ENCODE results near the gene SOCS7.

Gene SOCS7

DNA sequence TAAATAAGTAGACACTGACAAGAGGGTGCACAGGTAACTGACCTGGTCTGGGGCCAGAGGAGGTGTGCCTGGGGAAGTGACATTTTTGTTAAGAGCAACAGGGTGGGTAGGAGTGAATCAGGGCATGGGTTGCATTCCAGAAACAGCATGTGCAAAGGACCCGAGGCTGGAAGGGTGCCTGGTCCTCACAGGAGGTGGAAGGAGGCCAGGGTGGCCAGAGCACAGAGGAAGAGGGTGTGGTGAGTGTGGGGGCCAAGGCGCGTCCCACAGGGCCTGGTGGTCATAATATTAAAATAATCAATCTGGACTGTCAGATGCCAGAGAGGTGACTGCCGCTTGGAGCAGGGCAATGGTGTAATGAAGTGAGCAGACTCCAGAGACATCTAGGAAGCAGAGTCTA, 90.9 kb downstream of the SOCS7 start:
- DNase-seq: peak; percentile 17

DNA sequence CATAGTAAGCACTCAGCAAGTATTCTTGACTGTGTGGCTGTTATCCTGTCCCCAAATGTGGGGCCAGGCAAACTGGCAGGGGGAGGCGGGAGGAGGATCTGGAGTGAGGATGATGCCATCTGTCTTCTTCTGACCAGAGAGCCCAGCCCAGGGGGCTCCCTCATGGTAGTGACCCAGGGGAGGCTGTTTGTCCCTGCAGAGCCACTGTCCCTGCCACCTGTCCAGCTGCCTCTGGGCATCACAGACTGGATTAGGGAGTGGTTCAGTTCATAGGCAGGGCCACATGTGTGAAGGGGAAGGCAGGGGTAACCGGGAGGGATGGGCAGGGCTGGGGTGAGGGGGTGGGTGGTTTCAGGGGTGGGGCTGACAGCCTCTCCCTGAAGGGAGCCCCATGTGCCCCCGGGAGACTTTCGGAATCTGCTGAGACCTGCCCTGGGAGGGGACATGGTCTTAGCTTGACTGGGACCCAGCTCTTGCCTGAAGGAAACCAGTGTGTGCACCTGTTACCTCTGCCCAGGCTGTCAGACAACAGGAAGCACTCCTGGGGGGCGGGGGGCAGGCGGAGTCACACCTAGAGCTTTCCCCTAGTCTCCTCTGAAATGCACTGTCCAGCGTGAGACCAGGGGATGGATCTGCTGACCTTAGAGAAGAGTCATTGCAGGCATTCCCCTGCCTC, 91.8 kb downstream of the SOCS7 start:
- no peak for DNase-seq

DNA sequence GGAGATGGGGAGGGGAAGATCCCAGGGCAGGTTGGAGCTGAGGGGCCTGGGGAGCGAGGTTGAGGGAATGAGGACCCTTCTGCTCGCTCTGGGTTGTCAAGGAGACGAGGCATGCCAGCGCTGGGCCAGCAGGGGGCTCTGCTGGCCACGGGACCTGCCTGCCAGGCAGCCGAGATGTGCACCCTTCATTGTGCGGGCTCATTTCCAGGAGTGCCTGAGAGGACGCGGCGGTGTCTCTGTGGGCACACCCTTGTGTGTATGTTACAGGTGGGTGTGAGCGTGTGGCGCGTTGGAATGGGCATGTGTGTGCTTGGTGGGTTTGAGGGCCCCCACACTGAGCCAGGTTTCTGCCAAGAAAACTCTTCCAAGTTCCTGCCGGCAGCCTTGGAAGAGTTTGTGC, 92.5 kb downstream of the SOCS7 start:
- peak; percentile 68 for DNase-seq

DNA sequence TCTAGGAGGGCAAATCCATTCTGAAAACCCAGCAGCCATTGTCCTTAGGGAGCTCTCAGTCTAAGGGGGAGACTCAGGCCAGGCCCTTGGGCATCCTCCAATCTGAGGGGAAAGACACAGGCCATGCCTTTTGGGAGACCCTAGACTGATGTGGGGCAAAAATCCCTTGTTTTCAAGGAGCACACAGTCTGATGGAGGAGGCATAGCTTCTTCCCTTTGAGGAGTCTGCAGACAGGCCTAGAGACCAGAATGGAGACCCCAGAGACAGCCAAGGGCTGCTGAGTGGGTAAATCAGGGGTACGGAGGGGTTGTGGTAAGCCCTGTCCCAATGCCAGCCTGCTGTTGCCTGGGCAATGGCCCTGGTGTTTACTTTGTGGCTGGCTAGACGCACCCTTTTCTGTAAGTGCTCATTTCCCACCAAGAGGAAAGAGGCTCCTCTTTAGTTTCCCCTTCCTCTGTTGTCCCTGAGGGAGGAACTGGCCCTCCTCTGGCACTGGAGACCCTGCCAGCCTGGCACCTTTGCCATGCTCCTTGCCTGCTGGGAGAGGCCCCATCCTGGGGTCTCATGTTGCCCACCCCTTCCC, 96.0 kb downstream of the SOCS7 start:
- no peak for DNase-seq

DNA sequence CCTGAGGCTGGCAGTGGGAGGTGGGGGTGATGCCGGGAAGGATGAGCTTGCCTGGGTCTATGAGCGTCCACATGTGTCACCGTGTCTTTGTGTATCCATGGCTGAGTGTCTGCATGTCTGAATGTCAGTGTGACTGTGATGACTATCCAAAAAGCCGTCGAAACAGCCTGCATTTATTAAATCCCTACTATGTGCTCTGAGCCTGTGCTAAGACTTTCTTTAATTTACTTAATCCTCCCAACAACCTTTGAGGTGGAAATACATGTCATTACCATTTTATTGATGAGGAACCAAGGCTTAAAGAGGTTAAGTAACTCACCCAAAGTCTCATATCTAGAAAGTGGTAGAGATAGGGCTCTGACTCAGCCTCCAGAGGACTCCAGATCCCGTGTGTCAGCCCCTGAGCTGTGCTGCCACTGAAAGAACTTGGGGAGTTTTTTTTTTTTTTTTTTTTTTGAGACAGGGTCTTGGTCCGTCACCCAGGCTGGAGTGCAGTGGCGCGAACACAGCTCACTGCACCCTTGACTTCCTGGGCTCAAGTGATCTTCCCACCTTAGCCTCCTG, 96.6 kb downstream of the SOCS7 start:
- DNase-seq: no peak

DNA sequence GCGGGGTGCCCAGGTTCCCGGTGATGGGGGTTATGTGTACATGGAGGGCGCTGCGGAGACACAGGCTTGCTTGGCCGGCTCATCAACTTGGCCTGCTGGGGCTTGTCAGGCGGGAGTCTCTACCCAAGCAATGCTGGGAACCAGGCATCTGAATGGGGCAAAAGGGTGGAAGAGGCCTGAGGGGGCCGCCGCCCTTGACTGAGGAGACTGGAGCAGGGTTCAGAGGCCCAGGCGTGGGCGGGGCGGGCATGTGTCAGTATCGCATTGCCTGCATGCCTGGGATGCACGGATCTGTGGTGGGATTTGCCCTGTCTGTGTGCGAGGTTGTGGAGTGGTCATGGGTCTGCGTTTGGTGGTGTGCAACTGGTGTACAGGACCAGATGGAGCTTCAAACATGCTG, 97.7 kb downstream of the SOCS7 start:
- peak; percentile 39 for DNase-seq

DNA sequence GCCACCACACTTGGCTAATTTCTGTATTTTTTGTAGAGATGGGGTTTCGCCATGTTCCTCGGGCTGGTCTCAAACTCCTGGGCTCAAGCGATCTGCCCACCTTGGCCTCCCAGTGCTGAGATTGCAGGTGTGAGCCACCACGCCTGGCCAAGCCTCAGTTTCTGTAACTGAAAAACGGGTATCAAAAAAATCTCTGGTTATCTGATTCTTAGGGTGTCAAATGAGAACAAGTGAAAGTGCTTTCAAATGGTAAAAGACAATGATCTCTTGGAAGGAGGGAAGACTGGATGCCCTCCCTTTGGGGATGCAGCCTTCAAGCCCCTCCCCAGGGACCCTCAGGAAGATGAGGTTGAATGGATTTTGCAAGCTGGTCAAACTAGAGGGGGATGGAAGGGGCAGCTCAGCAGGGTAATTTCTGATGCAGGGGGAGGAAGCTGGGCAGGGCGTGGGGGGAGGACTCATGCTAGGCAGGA, 98.9 kb downstream of the SOCS7 start:
- DNase-seq: no peak

DNA sequence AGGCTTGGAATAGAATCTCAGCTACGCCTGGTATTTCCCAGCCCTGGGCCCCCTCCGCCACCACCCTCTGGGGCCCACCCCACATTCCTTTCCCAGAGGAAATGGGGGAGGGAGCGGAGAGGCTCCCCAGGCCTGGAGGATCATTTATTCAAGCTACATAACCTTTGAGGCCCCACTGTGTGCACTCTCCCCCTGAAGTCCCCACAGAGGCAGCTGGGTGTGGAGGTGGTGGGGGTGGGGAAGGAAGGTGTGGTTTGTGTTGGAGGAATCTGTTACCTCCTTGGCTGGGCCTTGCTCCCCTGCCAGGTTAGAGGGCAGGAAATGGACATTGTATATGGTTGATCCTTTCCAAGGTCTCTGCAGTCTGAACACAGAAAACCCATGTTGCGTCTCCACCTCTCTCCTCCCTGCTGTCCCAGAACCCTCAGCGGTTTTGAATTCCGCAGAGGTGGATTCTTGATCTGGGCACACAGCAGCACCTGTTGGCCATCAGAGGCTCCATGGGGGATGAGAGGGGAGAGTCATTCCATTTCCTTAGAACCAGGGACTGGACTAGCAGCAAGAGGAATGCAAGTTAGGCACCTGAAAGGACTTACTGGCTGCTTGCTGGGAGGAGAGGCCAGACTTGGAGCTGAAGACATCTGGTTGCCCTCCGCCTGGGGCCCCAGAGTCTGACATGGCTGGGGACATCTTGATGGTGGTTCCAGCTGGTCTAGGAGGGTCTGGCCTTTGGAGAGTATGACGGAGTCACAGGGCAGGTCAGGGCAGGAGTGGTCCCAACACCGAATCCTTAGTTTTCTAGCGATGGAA, 99.6 kb downstream of the SOCS7 start:
- DNase-seq: peak; percentile 93

DNA sequence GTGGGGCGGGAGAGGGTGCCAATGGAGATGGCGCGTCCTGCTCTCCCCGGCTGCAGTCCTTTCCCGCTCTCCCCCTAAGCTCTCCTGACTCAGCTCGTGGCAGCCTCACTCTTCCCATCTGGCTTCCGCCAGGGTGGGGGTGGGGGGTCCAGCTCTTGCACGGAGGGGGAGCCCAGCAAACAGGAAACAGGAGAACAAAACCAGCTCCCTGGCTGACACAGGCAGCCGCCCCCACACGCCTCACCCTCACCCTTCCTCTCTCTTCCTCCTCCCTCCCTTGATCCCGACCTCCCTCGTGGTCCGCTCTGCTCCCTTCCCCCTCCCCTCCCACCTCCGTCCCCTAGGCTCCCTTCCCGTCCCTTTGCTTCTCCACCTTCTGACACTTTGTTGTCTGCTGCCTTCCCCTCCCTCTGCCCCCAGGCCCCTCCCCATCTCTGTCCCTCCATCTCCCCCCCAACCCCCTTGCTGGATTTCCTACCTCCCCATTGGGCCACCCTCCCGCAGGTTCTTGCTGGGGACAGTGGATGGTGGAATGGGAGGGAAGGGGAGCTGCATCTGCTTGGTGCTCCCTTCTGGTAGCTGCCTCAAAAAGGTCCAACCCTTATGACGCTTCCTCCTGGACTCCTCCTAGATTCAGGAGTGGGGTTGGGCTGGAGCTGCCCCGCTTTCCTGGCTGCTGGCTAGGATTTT, 100.3 kb downstream of the SOCS7 start:
- peak; percentile 98 for DNase-seq

DNA sequence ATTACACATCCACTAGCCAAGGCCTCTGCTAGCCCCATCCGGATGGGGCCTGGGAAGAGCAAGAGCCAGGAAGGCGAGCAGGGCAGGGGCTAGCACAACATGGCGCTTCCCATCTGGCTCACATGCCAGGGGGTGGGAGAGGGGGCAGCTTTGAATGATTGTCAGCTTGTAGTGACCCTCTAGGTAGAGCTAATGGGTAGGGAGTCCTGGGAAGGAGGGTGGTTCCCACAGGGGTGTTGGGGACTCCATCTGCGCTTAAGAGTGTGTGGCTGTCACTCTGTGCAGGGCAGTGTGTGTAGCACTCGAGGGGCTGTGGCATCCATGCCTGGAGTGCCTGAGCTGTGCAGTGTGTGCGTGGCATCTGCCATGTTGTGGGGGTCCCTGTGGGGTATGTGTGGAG, 101.1 kb downstream of the SOCS7 start:
- DNase-seq: no peak

DNA sequence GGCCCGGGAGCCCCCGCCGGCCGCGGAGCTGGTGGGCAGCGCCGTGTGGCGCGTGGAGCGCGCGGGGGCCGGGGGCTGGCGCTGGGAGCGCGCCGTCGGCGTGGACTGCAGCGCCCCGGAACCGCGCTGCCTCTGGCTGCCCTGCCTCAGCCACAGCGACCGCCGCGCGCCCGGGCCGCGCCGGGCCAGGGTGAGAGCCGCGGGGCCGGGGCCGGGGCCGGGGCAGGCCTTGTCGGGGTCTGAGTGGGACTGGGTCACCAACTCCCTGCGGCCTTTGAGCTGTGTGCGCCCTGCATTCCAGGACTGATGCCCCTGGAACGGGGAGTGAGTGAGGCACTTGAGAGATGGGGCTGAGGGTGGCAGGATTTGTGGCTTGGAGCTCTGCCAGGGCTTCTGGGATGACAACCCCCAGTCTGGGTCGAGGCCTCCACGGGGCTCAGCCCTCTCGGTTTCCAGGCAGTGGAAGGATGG, 102.3 kb downstream of the SOCS7 start:
- peak; percentile 65 for DNase-seq

DNA sequence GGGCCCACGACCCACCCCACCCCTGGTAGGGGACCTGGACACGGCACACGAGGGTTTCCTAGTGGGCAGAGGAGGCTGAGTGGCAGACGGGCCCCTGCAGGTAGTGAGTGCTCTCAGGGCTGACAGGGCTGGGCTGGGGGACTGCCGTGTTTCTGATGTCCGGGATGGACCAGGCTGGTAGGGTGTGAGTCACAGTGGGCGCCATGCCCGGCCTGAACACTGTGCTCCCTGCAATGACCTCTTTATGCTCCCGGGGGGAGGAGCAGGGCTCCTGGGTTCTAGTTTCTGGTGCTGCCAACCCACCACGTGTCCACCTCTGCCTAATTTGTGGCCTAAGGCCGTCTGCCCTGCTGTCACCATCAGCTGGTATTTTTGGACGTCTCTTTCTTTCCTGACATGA, 102.9 kb downstream of the SOCS7 start:
- DNase-seq: peak; percentile 67
